Ramos (cell line): ENCODE results near the gene MAGED1.
"Not testable (repeated sequence)": the region's sequence is repeated elsewhere in the genome, so short reads cannot be mapped to it uniquely, and the experiment has no call there.

Source experiments
- in situ Hi-C: fragments of 300-500 bp; cut with MboI; formaldehyde crosslinking; loops from one replicate; pipeline ENCODE4 v1.14.3; 2022; ENCODE audit warnings: low sequenced_read_pairs; ENCODE audit not compliant: unreplicated experiment

Gene MAGED1

GRCh38 chrX:51891821-51892551 lies 1.4 kb upstream of the MAGED1 start:
- in situ Hi-C loops: no loop called here

GRCh38 chrX:51893931-51894696 lies 691 bp downstream of the MAGED1 start:
- in situ Hi-C loops: no loop called here

DNA sequence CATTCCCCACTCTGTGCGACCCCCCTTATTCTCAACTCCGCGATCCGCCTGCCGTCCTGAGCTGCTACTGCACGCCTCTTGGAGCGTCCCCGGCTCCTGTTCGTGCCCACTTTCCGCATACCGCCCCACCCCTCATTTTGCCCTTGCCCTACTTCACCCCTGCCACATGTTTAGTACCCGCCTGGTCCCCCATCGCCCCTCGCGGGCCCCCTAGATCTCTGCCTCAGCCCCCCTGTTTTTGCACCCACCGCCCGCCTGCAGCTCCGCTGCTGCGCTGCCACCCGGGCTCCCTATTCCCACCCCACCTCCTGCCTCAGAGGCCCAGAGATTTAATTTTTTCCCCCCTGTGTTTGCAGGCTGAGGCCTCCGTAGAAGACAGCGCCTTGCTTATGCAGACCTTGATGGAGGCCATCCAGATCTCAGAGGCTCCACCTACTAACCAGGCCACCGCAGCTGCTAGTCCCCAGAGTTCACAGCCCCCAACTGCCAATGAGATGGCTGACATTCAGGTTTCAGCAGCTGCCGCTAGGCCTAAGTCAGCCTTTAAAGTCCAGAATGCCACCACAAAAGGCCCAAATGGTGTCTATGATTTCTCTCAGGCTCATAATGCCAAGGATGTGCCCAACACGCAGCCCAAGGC lies 1.4 kb downstream of the MAGED1 start:
- in situ Hi-C loops: no loop called here

GRCh38 chrX:51896626-51897025 lies 3.2 kb downstream of the MAGED1 start:
- in situ Hi-C loops: no loop called here

DNA sequence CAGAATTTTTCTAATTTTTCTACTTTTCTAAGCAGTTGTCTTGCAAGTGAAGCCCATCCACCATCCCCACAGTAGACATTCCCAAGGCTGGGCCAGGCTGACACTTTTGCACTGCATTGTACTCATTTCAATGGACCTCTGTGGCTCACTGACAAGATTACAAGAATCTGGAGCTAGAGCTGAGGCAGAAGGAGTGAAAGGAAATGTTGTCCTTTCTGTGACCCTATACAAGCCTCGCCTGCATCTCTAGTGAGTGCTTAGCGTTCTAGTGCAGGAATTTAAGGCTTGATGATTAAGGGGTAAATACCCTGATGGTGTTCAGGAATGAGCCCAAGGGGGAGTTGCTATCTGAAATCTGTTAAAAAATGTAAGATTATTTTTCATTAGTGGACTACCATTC lies 6.3 kb downstream of the MAGED1 start:
- in situ Hi-C loops: no loop called here

DNA sequence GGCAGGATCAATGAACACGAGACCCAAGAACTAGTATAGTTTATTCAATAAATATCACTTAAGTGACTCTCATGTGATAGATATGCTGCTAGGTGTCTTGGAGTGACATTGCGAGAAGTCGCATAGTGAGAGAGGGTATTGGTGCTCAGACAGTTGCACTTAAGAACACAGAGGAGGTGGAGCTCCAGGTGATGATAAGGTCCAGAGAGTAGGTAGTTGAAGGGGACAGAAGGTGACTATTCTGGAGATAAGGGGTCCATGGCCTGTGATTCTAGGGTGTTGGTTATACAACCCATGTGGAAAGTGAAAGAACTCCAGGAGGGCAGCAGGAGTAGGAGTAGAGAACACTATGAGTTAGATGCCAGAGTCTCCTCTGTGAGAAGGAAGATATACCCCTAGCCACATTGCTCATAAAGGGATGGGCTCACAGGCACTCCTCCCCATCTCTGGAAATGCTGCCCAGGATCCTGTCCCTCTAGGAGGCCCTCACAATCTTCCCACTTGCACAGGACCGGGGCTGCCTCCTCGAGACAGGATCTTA lies 9.2 kb downstream of the MAGED1 start:
- in situ Hi-C loops: no loop called here

DNA sequence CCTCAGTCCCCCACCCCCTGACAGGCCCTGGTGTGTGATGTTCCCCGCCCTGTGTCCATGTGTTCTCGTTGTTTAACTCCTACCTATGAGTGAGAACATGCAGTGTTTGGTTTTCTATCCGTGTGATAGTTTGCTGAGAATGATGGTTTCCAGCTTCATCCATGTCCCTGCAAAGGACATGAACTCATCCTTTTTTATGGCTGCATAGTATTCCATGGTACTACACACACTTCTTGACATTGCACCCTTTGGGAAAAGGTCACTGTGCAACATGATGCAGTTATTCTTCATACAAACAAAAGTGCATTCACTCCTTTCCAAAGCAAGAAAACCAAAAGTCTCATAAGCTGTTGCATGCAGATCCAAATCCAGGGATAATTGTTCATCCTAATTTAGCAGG lies 11.7 kb downstream of the MAGED1 start:
- in situ Hi-C loops: not testable (repeated sequence)

DNA sequence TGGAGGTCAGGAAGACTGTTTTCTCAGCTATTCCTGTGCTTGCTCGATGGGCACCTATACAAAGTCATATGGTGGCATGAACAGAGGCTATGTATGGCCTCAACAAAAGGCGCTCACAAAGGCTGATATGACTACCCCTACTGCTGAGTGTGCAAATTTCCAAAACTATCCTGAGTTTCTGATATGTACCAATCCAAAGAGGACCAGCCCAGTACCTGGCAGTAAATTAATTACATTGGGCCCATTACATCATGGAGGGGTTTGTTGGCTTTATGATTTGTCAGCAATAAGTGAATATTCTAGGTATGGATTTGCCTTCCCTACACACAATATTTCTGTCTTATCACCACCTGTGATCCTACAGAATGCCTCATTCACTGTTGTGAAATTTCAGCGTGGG lies 12.3 kb downstream of the MAGED1 start:
- in situ Hi-C loops: no loop called here

GRCh38 chrX:51917604-51918003 lies 24.2 kb downstream of the MAGED1 start:
- in situ Hi-C loops: no loop called here

DNA sequence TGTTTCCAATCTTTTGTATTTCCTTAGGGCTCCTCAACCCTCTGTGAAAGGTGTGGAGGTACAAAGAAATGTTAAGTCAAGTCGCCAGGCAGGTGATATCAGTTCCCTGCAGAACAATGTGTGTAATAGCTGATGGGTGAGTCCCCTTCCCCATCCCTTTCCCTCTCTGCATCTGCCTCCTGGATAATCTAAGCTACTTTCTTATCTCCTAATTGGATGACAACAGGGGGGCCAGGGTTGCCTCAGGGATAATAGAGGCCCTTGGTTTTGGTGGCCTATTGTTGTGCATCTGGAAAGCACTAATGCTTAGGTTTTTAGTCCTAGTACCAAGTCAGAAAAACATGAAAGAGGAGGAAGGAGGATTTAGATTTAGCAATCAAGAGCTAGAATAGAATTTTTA lies 29.1 kb downstream of the MAGED1 start:
- in situ Hi-C loops: no loop called here

- in situ Hi-C loops: no loop called here
Observed at GRCh38 chrX:51931566-51932150, 38.2 kb downstream of the MAGED1 start.
